Cardiac fibroblast (primary cell): ENCODE results near the gene LIN37.

Source experiments
- DNase-seq, 2 donors: peaks; one replicate each; pipeline versions ENCODE4 v3.0.0 to v3.0.0-alpha.2; 2010; ENCODE audit warnings: low read depth in 2 of 2
- H3K4me3 ChIP-seq, 2 donors: replicated peaks in 1 of 2; 1 replicate in 1 of 2; 2 replicates in 1 of 2; pipeline ENCODE4 v1.5.1; 2011; ENCODE audit warnings: low read depth in 2 of 2, low read length in 2 of 2, mild to moderate bottlenecking in 2 of 2, moderate library complexity in 1 of 2
- CTCF ChIP-seq: IDR thresholded peaks from one replicate; pipeline ENCODE4 v1.5.1; 2011; ENCODE audit warnings: low read depth, mild to moderate bottlenecking, low read length, inconsistent platforms

The LIN37 gene

GRCh38 chr19:35736913-35737886 is 11.2 kb upstream of the LIN37 start:
- TF ChIP-seq CTCF: peak; percentile 19
- DNase-seq: no peak
- H3K4me3 ChIP-seq: no peak overlapping the region

GRCh38 chr19:35738021-35738886 is 10.1 kb upstream of the LIN37 start:
- DNase-seq: no peak
- TF ChIP-seq CTCF: no peak
- H3K4me3 ChIP-seq: no peak overlapping the region

GRCh38 chr19:35738887-35739229 is 9.5 kb upstream of the LIN37 start:
- TF ChIP-seq CTCF: no peak
- DNase-seq: no peak
- no peak overlapping the region for H3K4me3 ChIP-seq

GRCh38 chr19:35739275-35740107 is 8.9 kb upstream of the LIN37 start:
- no peak for DNase-seq
- no peak for TF ChIP-seq CTCF
- H3K4me3 ChIP-seq: peak overlapping the region; percentile 58 to 62

GRCh38 chr19:35740108-35740422 is 8.3 kb upstream of the LIN37 start:
- H3K4me3 ChIP-seq: peak overlapping the region; percentile 58 to 62
- no peak for DNase-seq
- no peak for TF ChIP-seq CTCF

GRCh38 chr19:35740423-35741202 is 7.8 kb upstream of the LIN37 start:
- peak; percentile 96 to 97 for DNase-seq

More at GRCh38 chr19:35740423-35741202, 7.8 kb upstream of the LIN37 start:
- peak; percentile 29 for TF ChIP-seq CTCF
- H3K4me3 ChIP-seq: peak overlapping the region; percentile 58 to 62
